HG03558 (cell line): Measurements from ENCODE around the gene OR6N1.

Experiments
- ATAC-seq: cut with Tn5 transposase; IDR thresholded peaks from one replicate; pipeline ENCODE4 v1.9.1; 2021; ENCODE audit warnings: moderate number of reproducible peaks; ENCODE audit not compliant: unreplicated experiment; ENCODE audit errors: extremely low read depth

The OR6N1 gene, protein sequence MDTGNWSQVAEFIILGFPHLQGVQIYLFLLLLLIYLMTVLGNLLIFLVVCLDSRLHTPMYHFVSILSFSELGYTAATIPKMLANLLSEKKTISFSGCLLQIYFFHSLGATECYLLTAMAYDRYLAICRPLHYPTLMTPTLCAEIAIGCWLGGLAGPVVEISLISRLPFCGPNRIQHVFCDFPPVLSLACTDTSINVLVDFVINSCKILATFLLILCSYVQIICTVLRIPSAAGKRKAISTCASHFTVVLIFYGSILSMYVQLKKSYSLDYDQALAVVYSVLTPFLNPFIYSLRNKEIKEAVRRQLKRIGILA

GRCh38 chr1:158771950-158772866 lies at the start of gene OR6N1:
Gene OR6N1 (minus strand): TSS chr1:158772195. CDS start chr1:158766682, 5,513 bp downstream.
- no peak for ATAC-seq

DNA sequence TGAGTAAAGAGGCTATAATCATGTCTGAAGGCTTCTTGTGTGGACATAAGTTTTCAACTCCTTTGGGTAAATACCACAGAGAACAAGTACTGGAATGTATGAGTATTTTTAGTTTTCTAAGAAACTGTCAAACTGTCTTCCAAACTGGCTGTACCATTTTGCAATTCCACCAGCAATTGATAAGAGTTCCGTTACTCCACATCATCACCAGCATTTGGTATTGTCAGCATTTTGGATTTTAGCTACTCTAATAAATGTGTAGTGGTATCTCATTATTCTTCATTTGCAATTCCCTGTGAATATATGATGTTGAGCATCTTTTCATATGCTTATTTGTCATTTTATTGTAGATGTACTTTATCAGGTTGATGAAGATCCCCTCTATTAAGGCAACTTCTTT lies 49.7 kb upstream of the OR6N1 start:
- no peak for ATAC-seq

GRCh38 chr1:158819461-158820443 lies 47.8 kb upstream of the OR6N1 start:
- ATAC-seq, result no peak

DNA sequence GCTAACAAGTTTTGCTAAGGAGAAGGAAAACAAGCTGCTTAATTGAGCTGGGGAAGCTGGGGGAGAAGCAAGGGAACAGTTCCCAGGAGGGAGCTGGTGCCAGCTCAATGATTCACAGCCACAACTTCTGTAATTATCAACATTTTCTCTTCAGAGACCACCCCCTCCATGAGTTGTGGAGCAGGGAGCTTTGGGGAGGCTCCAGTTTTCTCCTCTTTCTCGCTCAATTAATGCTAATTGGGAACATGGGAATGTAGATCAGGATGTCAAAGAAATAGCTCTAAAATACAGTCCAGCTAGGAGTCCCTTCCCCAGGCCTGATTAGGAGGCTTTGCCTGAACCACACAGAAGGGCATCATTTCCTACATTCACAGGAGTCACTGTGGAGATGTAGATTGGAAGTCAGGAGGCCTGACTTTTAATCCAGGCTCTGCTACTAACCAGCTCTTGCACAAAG lies 47.0 kb upstream of the OR6N1 start:
- no peak for ATAC-seq

DNA sequence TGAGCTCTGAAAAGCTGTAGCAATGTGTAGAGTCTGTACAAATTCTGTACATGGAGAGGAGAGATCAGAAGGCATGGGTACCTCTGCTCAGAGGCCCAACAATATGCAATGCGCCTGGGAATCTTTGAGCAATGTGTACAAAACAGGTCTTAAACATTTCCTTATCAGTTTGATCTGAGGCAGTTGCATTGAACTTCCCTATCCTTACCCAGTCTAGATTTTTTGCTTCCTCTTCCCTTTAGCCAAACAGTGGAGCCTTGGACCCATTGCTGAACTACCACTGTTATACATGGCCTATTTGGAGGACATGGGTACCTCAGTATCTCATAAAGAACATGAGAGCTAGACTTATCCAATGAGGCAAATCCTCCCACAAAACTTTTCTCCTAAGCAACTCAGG lies 46.6 kb upstream of the OR6N1 start:
- ATAC-seq, result no peak

DNA sequence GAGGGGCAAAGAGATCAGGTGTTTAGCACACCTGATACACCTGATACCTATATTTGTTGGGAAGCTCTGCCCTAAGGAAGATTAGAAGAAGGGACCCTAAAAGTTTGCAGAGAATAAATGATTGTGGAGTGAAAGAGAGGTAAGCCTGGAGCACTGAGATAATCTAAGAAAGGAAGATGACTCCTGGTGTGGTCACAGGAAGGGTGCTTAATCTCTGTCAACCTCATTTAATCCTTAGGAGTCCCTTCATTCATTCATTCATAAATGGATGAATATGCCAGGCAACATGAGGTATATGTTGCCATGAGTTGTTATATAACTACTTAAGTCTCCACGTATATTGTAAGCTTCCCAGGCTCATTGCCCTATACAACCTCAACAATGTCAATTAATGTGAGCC lies 43.0 kb upstream of the OR6N1 start:
- no peak for ATAC-seq

DNA sequence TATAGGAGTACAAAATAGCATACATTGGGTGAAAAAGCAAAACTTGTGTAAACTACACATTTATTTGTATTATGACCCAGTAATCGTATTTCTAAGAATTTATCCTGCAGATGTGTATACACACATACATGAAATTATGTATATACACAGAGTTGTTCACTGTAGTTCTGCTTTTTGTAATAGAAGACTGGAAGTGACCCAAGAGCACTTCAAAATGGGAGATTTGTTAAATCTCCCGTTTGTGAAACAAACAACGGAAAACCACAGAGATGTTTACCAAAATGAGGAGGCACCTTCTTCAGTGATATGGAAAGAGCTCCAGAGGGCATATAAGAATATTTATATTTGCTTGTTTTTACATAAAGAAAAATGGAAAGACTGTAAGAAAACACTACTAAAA lies 41.2 kb upstream of the OR6N1 start:
- ATAC-seq, result no peak

- no peak for ATAC-seq
Observed at GRCh38 chr1:158812336-158812735, 40.3 kb upstream of the OR6N1 start.

DNA sequence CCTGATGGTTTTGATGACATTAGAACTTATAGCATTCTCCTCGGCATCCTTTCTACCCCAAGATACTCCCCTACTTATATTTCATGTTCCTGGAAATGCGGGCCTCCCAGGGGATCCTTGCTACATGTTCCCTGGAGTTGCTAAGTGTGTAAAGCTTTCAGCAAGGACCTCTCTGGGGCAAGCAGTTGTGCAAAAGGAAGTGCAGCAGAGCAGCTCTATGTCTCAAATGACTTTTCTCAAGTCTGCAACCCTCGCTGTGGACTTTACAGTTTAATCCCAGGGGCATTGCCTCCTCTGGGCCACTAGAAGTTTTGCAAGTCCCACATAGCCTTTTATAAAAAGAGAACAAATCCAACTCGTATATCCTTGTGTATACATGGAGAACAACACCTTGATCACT lies 38.3 kb upstream of the OR6N1 start:
- no peak for ATAC-seq

DNA sequence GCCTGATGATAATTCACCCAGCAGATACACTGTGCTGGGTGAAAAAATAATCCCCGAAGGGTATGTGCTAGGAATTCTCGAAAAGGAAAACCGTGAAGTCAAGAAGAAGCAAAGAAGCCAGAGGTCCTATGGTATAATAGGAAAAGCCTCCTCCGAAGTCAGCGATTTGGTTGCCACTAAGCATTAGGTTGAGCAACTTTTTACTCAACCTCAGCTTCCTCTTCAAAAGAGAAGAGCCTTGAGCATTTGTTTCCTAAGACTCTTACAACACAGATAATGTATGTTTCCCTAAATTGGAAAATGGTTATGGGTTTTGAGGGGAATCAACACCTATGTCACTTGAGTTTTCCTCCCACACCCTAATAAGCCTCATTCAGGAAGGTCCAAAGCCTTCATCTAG lies 37.9 kb upstream of the OR6N1 start:
- ATAC-seq, result no peak

DNA sequence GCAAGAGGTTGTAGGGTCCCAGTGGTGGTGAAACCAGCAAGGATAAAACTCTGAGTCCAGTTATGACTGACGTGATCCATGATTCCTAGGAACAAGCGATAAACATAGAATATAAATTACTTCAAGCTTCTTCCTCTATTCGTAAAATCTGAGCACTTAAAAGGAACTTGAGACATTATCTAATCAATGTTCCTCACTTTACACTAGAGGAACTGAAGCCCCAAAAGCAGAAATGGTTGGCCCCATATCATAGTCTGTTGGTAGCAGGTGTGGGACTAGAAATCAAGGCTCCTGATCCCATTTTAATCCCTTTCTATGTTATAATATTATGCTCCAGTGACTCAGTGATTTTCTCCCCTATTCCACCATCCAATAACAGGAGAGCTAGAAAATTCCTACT lies 37.3 kb upstream of the OR6N1 start:
- ATAC-seq, result no peak

- ATAC-seq, result no peak
Observed at GRCh38 chr1:158806916-158807536, 35.0 kb upstream of the OR6N1 start.

DNA sequence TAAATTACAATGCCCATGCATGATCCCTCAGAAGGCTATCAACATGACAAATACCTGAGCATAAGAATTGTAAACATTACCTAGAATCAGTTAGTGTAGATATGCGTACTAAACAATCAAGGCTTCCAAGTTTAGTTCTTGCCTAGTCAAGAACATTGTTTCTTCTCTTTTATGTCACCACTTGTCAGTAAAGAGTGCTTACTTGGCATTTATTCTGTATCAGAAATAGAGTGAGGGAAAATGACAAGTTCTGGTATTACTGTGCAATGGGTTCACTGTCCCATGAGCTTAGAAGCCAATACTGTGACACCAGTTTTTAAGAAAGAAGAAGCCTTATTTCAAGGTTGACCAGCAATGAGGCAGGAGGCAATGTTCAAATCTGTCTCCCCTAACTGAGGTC lies 31.7 kb upstream of the OR6N1 start:
- ATAC-seq, result no peak

- ATAC-seq, result no peak
Observed at GRCh38 chr1:158801396-158801795, 29.4 kb upstream of the OR6N1 start.

- no peak for ATAC-seq
Observed at GRCh38 chr1:158800526-158800925, 28.5 kb upstream of the OR6N1 start.

DNA sequence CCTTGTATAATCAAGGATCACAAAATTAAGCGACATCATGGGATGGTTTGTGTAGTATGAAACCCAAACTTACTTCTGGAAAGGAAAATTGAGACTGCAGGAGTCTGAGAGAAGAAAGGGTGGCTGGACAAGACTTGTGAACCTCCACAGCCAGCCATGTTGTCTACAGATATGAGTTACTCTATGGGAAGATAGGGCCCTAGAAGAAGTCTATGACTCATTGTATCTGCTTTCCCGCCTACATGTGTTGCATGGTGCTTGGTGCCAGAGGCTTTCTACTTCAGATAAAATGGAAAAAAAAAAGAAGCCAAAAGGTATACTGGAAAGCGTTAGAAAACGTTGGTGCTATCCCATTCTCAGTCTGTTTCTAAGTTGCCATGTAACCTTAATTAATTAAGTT lies 27.7 kb upstream of the OR6N1 start:
- ATAC-seq, result no peak

DNA sequence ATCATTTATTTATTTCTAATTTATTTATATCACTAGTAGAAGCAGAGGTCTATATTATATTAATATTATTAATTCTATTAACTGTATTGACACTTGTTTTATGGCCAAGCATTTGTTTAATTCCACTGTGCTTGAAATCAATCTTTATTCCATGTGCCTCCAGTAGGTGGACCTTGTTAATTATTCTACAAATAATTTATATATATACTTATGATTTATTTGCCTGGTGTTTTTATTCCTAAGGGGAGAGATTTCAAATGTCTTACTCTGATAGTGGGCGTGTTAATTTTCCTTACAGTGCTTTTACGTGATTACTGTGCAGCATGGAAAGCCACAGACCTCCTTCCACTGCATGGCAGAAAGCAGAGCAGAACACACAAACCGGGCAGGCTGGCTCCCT lies 26.5 kb upstream of the OR6N1 start:
- ATAC-seq, result no peak

GRCh38 chr1:158794247-158794646 lies 22.3 kb upstream of the OR6N1 start:
- ATAC-seq, result no peak

GRCh38 chr1:158793604-158794003 lies 21.6 kb upstream of the OR6N1 start:
- no peak for ATAC-seq

- no peak for ATAC-seq
Observed at GRCh38 chr1:158781104-158781503, 9.1 kb upstream of the OR6N1 start, which contains the start of gene OR6N2. Gene OR6N2 (minus strand): TSS chr1:158781204. CDS start chr1:158777635, 3,569 bp downstream.
